Limb (tissue), 2 donors: Measurements from ENCODE around the gene MYRIP.
"Not testable (repeated sequence)": the region's sequence is repeated elsewhere in the genome, so short reads cannot be mapped to it uniquely, and the experiment has no call there.

Experiments
- DNase-seq, 2 donors: peaks; one replicate each; pipeline ENCODE4 v3.0.0-alpha.2; 2016; ENCODE audit errors: extremely low spot score in 2 of 2

Gene MYRIP

DNA sequence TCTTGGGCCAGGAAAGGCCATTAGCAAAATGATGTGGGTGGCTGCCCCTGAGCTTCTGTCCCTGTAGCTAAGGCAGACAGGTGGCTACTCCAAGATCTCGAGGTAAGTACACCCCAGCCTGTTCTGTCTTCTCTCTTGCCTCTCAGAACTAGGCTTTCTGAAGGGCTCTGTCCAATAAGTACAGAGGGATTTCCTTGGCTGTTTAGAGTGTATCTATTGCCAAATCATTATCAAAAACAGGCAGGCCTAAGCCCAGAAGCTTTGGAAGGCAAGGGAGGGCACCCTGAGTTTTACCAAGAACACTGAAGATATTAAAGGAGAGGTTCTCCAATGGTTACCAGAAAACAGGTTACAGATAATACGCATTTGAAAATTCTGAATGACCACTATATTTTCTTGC lies 156.6 kb downstream of the MYRIP start:
- DNase-seq, result no peak

DNA sequence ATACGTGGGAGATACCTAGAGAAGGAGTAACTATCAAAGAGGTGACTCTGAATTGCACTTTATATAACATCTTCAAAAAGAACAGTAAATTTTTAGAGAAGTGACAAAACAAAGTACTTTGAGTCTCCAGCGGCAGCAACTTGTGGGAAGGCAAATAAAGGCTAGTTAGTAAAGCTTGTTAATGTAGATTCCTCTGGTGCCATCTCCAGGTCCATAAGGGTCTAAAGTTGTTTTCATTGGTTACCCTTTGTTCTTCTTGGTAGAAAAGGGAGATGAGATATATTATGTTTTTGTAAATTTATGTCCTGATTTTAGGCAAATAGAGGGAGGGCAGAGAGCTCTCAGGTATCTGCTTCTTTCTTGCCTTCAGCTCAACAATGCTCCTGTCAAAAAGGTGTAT lies 161.6 kb downstream of the MYRIP start:
- no peak for DNase-seq

DNA sequence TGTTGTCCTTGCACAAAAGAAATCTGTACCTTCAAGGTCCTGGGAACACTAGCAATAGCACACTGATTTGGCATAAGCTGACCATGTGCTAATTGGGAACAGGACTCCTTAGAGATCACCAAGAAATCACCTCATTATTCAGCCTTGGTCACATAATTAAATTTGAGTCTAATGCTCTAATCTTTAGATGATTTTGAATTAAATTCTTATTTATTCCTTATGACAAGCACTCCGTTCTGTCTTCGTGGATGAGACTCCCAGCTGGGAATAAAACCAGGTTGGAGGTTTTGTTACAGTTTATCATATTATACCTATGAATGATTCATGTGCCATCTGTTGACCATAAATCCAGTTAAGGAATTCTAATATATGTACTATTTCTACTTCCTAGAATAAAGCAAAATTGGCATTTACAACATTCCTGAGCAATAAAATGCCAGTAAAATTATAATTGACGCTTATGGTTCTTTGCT lies 162.2 kb downstream of the MYRIP start:
- no peak for DNase-seq

DNA sequence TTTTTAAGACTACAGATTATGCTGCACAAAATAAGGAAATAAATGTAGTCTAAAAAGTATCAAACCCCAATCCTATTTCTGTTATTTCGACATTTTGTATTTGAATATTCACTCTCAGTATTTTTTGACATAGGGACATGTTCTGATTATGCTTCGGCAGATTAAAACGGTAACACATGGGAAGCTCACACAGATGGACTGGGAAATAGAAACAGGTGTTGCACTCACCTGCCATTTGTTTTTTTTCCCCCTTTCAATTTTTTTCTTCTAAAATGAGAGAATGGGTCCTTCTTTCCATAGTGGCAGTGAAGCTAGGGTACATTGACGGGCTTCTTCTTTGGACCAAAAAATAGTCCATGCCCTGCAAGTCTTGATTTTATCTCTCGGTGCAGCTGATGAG lies 163.1 kb downstream of the MYRIP start:
- DNase-seq, result no peak

DNA sequence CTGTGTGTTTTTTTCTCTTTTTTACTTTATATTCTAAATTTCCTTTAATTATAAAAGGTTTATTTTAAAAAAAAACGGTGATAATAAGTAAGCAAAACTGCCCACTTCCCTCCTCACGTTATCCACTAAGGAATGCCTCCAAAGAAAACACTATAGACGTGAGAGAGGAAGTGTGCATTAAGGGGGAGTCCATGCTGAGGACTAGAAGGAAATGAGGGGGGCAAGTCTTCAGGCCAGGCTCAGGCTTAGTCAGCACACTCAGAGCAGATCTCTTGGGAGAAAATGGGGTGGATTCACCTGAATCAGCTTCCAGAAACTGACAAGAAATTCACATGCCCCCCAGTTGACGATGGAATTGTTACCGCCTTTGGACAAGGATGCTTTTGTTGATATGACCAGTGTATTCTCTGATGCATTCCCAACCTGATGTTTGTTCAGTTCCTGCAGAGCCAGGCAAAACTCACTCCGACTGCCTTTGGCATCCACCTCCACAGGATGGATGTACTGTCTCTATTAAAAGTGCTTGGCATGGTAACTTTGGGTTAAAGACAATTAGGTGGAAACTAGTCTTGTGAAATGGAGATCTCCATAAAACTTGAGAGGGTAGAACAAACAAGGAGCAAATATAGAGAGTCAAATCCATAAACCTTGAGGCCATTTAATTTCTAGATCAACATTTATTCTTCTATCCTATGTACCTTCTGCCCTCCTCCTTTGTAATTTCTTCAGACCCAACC lies 167.8 kb downstream of the MYRIP start:
- no peak for DNase-seq

DNA sequence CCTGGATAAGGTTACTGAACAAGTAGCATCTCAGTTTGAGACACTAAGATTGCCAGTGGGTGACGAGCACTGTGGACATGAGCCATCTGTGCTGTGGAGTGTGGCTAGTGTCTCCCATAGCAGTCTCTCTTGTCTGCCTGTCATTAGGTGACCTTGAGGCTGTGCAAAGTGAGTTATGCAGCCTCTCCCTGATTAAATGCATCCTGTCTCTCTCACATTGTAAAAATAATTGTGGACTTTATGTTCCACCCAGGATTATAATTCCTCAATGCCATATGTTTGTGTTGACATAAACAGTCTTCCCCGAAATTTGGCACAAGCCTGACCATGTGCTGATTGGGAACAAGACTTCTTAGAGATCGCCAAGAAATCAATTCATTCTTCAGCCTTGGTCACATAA lies 168.9 kb downstream of the MYRIP start:
- DNase-seq, result no peak

DNA sequence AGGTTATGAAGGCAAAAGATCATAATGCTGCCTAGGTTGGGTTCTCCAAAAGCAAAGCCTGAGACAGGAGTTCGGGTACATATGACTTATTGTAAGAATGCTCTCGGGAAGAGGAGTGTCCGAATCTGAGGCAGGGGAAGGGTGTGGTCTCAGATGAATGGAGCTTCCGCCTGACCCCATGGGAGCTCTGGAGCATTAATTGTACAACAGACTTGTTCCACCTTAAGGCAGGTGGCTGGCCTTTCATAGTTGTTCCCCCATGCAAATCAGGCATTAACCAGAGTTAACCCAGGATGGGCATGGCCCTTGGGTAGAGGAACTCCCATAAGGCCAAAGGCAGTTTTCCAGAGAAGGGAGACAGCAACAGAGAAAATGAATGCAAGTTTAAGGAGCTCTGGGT lies 170.6 kb downstream of the MYRIP start:
- no peak for DNase-seq

DNA sequence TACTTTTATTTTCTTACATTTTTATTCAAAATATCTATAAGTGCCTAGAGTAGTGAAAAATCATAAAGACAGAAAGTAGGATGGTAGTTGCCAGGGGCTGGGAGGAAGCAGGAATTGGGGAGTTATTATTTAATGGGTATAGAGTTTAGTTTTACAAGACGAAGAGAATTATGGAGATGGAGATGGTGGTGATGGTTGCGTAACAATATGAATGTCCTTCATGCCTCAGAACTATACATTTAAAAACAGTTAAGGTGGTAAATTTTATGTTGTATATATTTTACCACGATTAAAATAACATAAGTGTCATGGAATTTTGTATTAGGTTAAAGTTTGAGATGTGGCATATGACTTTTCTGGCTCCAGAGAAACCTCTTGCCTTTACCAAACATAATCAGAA lies 171.4 kb downstream of the MYRIP start:
- DNase-seq, result no peak

DNA sequence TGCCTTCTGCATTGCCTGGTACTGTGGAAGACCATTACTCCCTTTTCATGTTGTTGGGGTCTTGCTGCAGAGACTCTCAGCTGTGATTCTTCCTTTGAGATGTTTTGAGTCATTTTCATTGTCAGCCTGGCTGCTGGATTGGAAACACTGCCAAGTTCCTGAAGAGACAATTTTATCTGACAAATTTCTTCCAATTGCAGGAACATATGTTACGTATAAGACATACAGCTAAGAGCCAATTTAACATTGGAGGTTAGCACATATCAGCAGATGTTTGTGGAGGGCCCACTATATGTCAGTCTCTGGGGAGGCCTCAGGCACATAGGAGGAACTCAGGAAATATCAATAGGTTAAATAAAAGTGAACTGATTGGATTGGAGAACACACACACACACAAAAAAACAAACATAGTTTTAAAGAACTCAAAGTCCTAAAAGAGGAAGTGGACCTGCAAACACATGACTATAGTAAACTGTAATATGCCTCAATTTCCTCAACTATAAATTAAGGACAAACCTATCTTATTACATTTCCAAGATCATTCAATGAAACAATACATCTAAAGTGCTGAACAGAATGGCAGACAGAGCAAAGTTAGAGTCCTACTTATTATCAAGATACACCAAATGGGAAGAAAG lies 172.3 kb downstream of the MYRIP start:
- DNase-seq, result peak in 1 of 2 donors; percentile 46

DNA sequence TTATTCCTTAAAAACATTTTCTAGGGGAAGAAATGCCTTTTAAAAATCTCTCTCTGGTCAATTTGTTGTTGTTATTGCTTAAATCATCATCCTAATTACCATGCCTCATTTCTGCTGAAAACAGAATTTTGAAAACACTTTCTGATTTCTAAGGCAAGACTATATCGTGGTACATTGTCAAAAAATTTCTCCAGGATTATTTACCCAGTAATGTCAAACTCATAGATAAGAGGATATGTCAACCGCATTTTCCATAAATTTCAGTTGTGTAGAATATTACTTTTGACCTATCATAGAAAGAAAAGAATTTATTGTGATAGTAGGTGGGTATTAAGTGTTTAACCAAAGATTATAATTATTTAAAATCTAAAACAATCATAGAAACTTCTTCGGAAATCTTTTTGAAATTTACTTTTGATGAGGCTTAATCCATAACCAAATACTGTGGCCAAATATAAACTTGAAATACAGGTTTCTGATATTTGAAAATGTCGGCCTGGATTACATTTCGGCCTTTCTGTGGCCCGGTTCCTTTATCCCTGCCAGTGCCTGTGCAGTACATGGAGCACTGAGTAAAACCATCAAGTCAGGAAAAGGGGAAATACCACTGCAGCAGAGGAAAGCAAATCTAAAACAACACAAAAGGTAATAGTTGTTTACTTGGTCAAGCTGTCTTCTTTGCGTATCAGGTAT lies 173.4 kb downstream of the MYRIP start:
- DNase-seq, result no peak

DNA sequence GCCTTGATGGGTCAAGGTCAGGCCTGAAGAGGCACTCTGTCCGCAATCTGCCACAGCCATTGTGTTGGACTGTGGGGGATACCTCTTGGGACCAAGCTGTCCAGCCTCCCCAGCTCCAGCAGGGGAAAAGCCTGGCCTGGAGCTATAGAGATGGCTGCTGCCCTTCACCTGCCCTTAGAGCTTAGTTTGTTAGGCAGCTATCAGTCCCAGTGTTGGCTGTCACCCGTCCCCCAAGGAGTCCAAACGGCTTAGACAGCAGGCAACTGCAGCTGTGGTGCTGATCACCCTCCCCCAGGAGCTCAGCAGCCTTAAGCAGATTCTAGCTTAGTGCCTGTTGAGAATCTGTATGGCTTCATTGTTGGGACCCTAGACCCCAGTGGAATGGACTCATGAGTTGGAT lies 180.3 kb downstream of the MYRIP start:
- no peak for DNase-seq

DNA sequence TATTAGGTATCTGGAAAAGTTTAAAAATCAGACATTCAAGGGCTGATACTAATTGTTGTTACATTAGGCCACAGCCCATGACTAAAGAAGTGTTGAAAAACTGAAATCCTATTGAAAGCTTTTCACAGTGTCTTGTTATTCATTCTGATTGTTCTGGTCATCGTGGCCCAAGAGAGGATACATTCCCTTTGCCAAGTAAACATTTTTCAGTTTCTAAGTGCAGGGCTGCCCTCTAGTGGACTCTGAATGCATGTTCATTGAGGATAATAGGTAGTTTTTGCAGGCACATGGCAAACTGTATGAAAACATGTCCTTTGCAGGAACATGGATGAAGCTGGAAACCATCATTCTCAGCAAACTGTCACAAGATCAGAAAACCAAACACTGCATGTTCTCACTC lies 181.1 kb downstream of the MYRIP start:
- DNase-seq, result no peak

DNA sequence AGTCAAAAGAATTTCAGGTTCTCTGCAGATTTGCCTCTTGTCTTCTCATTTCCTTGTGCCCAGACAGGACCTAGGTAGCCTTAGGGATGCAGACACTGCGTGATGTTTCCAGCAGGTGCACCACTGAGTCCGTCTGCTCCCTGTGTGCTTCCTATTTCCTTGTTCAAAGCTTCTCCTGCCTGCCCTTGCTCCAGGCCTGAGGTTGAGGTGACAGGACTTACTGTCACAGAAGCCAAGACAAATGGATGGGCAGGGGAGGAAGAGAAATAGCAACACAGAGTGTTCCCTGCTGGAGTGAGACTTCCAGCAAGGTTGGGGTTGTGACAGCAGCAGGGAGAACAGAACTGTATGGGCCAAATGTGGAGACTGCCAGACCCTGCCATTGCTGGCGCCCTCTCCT lies 199.4 kb downstream of the MYRIP start:
- no peak for DNase-seq

DNA sequence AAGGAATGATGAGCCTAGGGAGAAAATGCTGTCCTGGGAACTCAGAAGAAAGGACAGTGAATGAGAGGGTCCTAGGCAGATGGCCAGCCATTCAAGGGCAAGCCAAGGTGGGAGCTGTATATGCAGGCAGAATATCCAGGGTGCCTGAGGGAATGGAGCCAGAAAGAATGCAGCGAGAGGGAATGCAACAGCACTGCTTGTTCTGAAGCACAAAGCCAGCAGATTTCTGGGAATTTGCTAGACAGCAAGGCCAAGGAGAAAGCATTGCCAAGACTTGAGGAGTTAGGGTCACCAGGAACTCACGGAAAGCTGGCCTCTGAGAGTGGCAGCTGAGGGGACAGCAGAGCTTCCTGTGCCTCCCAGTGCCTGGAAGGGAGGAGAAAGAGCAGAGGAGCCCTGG lies 200.6 kb downstream of the MYRIP start:
- DNase-seq, result peak in 1 of 2 donors; percentile 5

DNA sequence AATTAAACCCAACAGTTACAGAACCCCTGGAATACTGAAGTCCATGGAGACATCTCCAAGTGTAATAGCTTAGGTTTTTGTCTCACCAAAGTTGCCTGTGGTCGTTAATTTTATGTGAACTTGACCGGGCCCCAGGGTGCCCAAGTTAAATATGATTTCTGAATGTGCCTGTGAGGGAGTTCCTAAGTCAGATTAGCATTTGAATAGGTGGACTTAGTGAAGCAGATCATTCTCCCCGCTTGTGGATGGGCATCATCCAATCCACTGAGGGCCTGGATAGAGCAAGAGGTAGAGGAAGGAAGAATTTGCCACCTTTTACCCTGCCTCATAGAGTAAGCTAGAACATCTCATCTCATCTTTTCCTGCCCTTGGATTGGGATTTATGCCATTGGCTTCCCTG lies 203.0 kb downstream of the MYRIP start:
- DNase-seq, result no peak

DNA sequence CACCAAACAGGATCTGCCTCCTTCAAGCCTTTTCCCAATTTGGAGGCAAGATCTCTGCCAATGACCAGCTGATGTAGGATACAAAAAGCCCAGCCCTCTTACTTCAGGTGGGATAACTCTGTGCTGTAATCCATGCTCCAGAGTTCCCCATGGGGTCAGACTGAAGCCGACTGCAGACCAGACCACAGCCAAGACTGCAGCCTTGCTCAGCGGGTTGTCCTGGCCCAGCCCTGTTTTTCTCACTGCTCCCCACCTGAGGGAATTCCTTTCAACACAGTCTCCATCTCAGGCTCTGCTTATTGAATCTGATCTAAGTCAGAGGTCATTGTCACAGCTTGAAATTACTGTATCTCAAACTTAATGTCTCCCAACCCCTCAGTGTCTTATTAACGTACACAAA lies 207.0 kb downstream of the MYRIP start:
- DNase-seq, result no peak

DNA sequence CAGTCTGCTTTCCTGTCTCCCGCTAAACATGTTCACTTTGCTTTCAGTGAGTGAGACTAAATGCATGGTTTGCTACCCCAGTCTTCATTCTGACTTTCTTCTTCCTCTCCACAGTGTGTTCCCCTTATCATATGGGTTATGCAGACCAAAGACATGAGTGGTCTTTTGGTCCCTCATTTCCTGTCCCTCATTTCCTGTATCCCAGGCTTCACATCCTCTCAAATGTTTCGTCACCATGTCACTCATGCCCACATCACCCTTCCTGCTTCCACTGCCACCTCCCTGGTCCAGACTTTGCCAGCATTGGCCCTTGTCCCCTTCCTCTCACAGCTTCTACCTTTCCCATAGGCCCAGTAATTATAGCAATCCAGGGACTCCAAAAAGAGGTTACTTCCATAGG lies 209.0 kb downstream of the MYRIP start:
- no peak for DNase-seq

DNA sequence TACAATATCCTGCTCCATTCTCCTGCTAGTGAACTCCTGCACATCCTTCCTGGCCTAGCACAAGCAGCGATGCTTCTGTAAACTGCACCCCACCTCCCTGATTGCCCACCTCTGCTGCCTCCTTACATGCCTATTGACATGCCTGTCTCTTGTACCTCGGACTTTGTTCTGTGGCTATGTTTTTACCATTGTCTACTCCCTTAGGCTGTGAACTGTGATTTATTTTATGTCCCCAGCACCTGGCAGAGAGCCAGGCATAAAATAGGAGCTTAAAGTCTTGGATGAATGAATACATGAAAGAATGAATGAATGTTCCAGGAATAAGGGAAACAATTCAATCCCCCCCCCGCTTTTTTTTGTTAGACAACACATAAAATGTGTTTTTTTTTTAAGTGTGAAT lies 210.0 kb downstream of the MYRIP start:
- DNase-seq, result no peak

DNA sequence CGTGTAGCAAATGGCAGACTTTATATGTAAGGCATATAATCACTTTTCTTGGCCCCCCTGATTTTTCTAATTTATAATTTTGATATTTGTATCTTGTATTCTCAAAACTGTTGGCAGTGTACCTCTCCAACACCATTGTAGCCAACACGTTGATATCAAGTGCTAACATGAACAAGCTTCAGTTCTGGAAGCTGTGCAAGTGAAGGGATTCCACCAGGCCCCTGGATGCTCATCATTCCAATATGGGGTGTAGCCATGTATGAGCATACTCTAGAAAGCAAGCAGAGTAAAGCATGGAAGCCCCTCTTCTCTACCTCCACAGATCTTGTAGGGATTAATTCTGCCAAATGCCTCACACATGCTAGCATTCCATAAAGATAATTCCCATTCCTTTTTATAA lies 211.3 kb downstream of the MYRIP start:
- DNase-seq, result no peak

DNA sequence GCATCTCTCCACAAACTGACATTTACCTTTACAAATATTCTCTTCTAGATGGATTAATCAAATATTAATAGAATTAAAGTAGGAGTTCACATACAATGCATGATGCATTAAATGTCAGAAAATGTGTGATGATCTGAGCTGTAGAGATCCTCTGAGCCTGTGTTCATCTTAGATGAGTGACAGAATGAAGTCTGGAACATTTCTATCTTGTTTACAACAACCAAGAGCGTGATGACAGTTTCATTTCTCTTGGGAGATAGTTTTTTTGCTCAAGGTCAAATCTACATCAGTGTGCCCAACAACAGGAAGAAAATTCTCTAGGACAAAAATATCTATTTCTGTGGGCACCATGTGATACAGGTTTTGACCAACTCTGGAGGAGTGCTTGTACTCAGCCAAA lies 211.9 kb downstream of the MYRIP start:
- no peak for DNase-seq

DNA sequence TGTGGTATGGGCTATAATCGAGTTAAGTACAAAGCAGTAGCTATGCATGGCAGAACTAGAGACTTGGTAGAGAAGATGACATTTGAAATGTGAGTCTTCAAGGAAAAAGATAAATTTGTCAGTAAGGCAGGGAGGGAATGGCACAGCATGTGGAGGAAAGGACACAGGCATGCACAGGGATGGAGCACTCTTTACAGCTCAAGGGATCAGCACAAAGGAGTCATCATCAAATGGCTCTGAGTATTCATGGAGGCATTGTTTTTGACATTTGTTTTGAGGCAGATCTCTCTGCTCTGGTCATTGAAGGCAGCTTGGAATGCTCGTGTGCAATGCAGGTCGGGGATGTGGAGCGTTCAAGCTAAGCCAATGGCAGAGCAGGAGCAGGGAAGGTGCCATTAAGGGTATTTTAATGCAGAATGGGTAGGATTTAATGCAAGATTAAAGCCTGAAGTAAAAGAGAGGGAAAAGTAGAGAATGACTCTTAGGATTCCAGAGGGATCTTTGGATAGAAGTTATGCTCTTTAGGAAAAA lies 213.0 kb downstream of the MYRIP start:
- no peak for DNase-seq

DNA sequence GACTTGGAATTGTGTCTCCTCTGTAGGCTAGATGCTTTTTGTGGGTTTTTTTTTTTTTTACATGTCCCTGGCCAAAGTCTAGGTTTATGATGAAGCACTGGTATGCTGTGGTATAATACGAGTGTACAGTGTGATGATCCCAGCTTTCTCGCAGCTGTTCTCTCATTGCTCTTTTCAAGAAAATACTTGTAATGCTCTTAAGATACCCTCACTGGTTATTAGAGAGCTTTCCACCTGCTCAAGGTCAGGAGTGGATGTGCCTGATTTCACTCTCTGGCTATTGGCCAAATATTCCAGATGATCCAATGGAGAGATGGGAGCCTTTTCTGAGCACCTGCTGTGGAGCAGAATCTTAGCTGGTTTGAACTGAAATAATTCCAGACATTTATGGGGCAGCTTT lies 215.1 kb downstream of the MYRIP start:
- no peak for DNase-seq

DNA sequence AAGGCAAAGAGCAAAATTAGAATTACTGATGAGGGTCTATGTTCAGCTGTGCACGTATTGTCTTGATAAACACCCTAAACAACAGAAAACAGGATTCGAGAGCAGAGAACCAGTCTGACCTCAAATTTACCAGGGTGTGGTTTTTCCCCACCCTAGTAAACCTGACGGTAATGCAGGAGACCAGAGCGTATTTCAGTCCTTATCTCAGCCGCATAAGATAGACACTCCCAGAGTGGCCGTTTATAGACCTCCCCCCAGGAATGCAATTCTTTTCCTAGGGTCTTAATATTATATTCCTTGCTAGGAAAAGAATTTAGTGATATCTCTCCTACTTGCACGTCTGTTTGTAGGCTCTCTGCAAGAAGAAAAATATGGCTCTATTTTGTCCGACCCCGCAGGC lies 216.5 kb downstream of the MYRIP start:
- not testable (repeated sequence) for DNase-seq
